Esophagus muscularis mucosa (tissue), 3 donors: ENCODE measurements around the gene TMEM238.
"Not testable (repeated sequence)": the region's sequence is repeated elsewhere in the genome, so short reads cannot be mapped to it uniquely, and the experiment has no call there.

Experiments
- CTCF ChIP-seq, 3 experiments: fragments of 200-600 bp in 2 of 3; fragments of 450-650 bp in 1 of 3; sonication (generic) in 2 of 3; IDR thresholded peaks; one replicate each; pipeline ENCODE4 v1.5.1; 2017 to 2019; ENCODE audit warnings: antibody characterized with exemption in 3 of 3, mild to moderate bottlenecking in 2 of 3, moderate library complexity in 1 of 3
- POLR2AphosphoS5 ChIP-seq, 2 donors: sonication (generic); formaldehyde crosslinking; IDR thresholded peaks; one replicate each; pipeline ENCODE4 v1.6.1; 2017; ENCODE audit warnings: antibody characterized with exemption in 2 of 2

- not testable (repeated sequence) for TF ChIP-seq CTCF, POLR2AphosphoS5 (IDR thresholded peaks at IDR 0.05)
Measured at GRCh38 chr19:55421281-55421680, 37.2 kb upstream of the TMEM238 start.
